ENCODE data around the gene EMC8. TPM values are rescaled to one million over a fixed set of nuclear protein-coding genes. Genes with fewer than 3 reads are reported as not detected.

The EMC8 gene
- polyA plus RNA-seq, 1 of the 3 experiments (the other 2 are of a cell fraction) = 45.9 TPM

DNA sequence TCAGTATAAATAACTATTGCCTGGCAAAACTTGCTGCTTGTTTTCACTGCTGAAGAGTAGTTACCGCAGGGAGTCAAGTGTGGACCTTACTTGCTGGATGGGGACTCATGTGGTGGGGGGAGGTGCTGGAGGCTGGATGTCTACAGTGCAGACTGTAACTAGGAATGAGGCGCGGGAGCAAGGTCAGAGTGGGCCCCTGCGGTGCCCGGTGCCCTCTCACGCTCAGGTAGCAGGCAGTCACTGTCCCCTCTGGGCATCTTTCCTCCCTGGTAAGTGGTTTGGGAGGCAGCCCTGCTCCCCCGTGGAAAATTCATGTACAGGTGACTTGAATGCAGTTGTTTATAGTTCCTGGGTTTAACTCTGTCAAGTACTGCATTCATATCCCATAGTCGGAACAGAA, 4.6 kb downstream of the EMC8 start:
- no peak overlapping the region for H3K27ac ChIP-seq (ENCODE audit: low read depth in 2 of 2, low read length in 1 of 2)
- ChIA-PET POLR2A (no interaction called here), CTCF (interaction anchor here (0.7 to 1.4 kb wide), 2 partner anchors 25 to 35 kb away, joined by 3 read pairs; no protein-coding TSS in a partner anchor)
- TF ChIP-seq JUND (IDR thresholded peaks at IDR 0.05) (no peak), SMC3 (IDR thresholded peaks at IDR 0.05; ENCODE audit: low read depth, low read length) (no peak), RFX5 (IDR thresholded peaks at IDR 0.05; ENCODE audit: low read length) (no peak), NRF1 (IDR thresholded peaks at IDR 0.05; ENCODE audit: low read depth, low read length) (no peak), GATA2 (CRISPR knock-in tag; IDR thresholded peaks at IDR 0.05) (no peak), EP300 (IDR thresholded peaks at IDR 0.05; ENCODE audit: borderline replicate concordance in 1 of 2, low read depth in 1 of 2, low read length in 1 of 2) (no peak), USF2 (IDR thresholded peaks at IDR 0.05; ENCODE audit: borderline replicate concordance, low read depth, low read length) (no peak), FOXM1 (IDR thresholded peaks at IDR 0.05; ENCODE audit: low read depth) (no peak), CHD2 (IDR thresholded peaks at IDR 0.05; ENCODE audit: low read length, partially characterized antibody) (no peak), NFIC (IDR thresholded peaks at IDR 0.05; ENCODE audit: borderline replicate concordance) (no peak), SIN3A (IDR thresholded peaks at IDR 0.05; ENCODE audit: borderline replicate concordance, low read depth, low read length) (no peak), TEAD4 (IDR thresholded peaks at IDR 0.05; ENCODE audit: borderline replicate concordance, insufficient read depth) (no peak), YY1 (IDR thresholded peaks at IDR 0.05; ENCODE audit: low read depth) (no peak), GABPA (IDR thresholded peaks at IDR 0.05; ENCODE audit: low read depth) (no peak)
- TF ChIP-seq, protein P1, sequence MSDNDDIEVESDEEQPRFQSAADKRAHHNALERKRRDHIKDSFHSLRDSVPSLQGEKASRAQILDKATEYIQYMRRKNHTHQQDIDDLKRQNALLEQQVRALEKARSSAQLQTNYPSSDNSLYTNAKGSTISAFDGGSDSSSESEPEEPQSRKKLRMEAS (IDR thresholded peaks at IDR 0.05; ENCODE audit: low read depth) = no peak
- TF ChIP-seq, protein P2, sequence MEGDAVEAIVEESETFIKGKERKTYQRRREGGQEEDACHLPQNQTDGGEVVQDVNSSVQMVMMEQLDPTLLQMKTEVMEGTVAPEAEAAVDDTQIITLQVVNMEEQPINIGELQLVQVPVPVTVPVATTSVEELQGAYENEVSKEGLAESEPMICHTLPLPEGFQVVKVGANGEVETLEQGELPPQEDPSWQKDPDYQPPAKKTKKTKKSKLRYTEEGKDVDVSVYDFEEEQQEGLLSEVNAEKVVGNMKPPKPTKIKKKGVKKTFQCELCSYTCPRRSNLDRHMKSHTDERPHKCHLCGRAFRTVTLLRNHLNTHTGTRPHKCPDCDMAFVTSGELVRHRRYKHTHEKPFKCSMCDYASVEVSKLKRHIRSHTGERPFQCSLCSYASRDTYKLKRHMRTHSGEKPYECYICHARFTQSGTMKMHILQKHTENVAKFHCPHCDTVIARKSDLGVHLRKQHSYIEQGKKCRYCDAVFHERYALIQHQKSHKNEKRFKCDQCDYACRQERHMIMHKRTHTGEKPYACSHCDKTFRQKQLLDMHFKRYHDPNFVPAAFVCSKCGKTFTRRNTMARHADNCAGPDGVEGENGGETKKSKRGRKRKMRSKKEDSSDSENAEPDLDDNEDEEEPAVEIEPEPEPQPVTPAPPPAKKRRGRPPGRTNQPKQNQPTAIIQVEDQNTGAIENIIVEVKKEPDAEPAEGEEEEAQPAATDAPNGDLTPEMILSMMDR (IDR thresholded peaks at IDR 0.05) = no peak
- TF ChIP-seq, protein P3, sequence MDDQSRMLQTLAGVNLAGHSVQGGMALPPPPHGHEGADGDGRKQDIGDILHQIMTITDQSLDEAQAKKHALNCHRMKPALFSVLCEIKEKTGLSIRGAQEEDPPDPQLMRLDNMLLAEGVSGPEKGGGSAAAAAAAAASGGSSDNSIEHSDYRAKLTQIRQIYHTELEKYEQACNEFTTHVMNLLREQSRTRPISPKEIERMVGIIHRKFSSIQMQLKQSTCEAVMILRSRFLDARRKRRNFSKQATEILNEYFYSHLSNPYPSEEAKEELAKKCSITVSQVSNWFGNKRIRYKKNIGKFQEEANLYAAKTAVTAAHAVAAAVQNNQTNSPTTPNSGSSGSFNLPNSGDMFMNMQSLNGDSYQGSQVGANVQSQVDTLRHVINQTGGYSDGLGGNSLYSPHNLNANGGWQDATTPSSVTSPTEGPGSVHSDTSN (IDR thresholded peaks at IDR 0.05) = no peak
- H4K20me1 ChIP-seq (ENCODE audit: insufficient read depth) = peaks cover 81% of the 10 kb centered on the region
- no peaks in the 10 kb centered on the region for H3K9me2 ChIP-seq
- no peak overlapping the region for H3K4me2 ChIP-seq
- H3K9me3 ChIP-seq = no peaks in the 10 kb centered on the region
- H3K9ac ChIP-seq = no peak overlapping the region
- no peak overlapping the region for H3K4me3 ChIP-seq (ENCODE audit: low read depth in 2 of 2, low read length in 1 of 2)
- 84% methylated on average over 4 of the region's 8 CpGs for WGBS (ENCODE audit: low lambda C conversion rate)
- H3K79me2 ChIP-seq (ENCODE audit: insufficient read depth) = peaks cover 100% of the 10 kb centered on the region
- no peak for DNase-seq
- H2AFZ ChIP-seq (ENCODE audit: low read depth) = no peak overlapping the region
- no peaks in the 10 kb centered on the region for H3F3A ChIP-seq (replicated peaks; ENCODE audit: insufficient read depth)
- H3K4me1 ChIP-seq (ENCODE audit: control insufficient read depth in 1 of 2, insufficient read depth in 2 of 2, low read depth in 1 of 2, low read length in 1 of 2) = peaks cover 4 to 7% of the 10 kb centered on the region in 2 experiments; a peak in 1 of 4 replicates
- H3K27me3 ChIP-seq (ENCODE audit: insufficient read depth) = no peaks in the 10 kb centered on the region
- H3K36me3 ChIP-seq (replicated peaks in 1 of 2; ENCODE audit: control insufficient read depth in 1 of 2, insufficient read depth in 2 of 2, low read length in 1 of 2) = peaks cover 38 to 39% of the 10 kb centered on the region in 2 experiments
